Activated T-cell treated with anti-CD3 and anti-CD28 coated beads for 1 hour (primary cell): ENCODE measurements around the gene SLC25A30.
"Not testable (repeated sequence)": the region's sequence is repeated elsewhere in the genome, so short reads cannot be mapped to it uniquely, and the experiment has no call there.

Source experiments
- DNase-seq: peaks from one replicate; pipeline ENCODE4 v3.0.0-alpha.2; 2020; ENCODE audit warnings: low read depth

Gene SLC25A30

DNA sequence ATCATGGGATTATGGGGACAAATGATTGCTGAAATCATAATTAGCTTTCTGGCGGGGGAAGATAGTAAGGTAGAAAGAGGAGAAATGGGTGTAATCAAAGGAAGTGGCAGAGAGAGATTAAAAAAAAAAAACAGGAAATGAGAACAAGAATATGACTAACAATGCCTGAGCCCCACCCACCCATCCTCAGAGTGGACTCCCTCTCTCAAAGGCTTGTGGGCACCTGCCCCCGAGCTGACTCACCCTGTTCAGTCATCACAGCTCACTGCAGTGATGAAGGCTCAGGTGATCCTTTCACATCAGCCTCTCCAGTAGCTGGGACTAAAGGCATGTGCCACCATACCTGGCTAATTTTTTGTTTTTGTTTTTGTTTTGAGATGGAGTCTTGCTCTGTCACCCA is 50.8 kb downstream of the SLC25A30 start:
- DNase-seq: peak; percentile 79

- DNase-seq: no peak
Observed at GRCh38 chr13:45365558-45365885, 52.7 kb downstream of the SLC25A30 start.

GRCh38 chr13:45364876-45365557 is 53.2 kb downstream of the SLC25A30 start:
- DNase-seq: no peak

DNA sequence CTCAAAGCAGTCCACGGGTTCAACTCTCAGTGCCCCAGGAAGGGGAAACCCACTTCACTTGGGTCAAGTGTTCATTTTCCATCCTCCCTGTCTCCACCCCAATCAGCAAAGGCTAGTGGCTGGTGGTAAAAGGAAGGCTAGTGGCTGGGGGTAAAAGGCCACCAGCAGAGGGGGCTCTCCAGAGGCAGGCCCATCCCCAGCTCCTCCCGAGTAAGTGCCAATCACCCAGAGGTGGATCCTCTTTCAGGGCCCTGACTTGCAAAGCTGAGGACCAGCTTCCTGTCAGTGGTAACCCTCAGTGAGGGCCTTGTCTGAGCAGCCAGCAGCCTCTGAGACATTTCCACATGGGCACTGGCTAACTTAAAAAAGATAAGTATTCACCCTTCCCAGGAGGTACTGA is 55.2 kb downstream of the SLC25A30 start:
- no peak for DNase-seq

DNA sequence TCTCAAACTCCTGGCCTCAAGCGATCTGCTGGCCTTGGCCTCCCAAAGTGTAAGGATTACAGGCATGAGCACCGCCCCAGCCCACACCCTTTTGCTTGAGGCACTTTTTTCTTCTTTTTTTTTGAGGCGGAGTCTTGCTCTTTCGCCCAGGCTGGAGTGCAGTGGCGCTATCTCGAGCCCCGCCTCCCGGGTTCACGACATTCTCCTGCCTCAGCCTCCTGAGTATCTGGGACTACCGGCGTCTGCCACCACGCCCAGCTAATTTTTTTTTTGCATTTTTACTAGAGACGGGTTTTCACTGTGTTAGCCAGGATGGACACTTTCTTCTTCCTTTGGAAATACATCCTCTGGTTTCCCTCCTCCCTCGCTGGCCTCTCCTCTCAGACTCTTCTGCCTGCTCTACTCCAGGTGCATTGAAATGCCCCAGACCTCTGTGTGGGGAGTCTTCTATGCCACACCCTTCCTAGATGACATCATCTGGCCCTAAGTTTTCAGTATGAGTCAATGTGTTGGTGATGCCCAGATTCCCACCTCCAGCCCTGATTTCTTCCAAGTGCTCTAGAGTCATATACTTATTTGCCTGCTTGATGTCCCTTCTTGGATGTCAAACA is 56.5 kb downstream of the SLC25A30 start:
- DNase-seq: no peak

DNA sequence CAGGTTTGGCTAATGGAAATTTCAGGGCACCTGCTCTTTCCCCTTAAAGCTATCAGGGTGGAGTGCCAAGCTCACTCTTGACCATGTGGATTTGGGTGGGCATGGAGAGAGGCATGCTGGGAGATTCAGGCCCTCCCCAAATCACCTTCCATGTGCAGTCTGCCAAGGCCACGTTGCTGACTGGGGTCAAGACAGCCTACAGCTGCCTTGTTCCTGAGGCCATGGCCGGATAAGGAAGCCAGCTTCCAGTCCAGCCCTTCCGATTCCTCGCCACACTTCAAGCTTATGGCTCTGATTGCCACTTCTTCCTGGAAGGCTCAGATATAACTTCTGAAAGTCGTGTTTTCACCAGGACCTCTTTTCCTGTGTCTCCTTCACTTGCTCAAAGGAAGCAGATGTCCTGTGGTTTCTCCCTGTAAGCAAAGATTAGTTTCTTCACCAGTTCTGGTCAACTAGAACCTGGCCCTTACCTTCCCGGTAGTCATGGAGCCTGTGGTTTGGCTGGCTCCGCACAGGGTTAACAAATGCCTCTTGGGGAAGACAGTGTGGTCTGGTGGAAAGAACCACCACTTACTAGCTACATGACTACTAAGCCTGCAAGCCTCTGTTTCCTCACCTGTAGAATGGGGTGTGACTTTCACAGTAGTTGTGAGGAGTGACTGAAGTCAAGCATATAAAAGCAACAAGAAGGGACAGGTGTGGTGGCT is 61.1 kb downstream of the SLC25A30 start:
- no peak for DNase-seq

DNA sequence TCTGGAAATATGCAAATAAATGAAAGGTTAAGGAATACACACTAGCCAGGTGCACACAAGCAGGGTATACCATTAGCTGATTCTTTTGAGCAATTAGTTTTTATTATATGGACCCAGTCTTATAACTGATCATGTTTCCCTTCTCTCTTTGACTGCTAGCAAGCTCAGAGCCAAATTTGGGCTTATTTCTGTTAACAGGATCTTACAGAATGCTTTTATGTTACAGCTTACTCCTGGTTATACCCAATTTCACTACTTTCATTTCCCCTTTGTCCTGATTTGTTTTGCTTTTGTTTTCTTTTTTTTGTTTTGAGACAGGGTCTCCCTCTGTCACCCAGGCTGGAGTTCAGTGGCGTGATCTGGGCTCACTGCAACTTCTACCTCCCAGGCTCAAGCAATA is 64.3 kb downstream of the SLC25A30 start:
- no peak for DNase-seq

DNA sequence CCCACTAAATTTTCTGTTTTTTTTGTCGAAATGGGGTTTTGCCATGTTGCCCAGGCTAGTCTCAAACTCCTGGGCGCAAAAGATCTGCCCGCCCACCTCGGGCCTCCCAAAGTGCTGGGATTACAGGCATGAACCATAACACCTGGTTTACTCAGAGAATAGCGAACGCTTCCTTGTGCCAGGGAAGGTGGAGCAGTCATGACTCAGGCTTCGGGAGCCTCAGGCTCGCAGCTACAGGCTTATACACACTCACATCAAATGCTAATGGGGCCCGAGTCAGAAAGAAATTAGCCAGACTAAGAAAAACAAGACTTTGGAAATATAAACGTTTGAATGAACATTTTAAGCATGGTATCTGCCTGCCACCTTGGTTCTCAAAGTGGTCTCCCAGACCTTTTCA is 66.1 kb downstream of the SLC25A30 start:
- DNase-seq: no peak

DNA sequence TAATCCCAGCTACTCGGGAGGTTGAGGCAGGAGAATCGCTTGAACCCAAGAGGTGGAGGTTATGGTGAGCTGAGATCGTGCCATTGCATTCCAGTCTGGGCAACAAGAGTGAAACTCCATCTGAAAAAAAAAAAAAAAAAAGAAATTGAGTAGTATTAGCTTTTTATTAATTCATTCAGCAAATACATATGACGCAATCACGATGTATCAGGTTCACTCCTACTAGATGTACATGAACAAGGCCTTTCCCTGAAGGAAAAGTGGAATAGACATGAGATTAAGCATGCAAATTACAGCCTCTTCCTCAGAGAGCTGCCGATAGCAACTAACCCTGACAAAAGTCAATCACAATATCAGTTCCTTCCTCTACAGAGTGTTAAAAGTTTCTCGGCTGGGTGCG is 68.0 kb downstream of the SLC25A30 start:
- DNase-seq: no peak

DNA sequence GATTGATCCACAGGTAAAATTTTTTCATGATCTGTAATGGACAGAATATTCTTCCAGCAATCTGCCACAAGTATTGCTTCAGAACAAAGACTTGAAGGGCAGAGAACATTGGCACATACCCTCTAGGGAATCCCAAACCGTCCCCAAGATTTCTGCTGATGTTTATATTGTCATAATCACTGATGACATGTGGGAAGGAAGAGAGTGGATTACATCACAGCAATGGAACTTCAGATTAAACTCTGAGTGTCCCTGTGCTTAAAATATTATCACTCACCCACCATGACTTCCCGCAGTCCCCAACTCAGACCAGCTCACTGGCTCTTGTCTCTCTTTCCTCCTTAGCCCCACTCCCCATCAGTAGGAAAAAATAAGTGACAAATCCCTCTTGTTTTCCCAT is 68.7 kb downstream of the SLC25A30 start:
- no peak for DNase-seq

GRCh38 chr13:45344064-45344463 is 74.1 kb downstream of the SLC25A30 start:
- DNase-seq: not testable (repeated sequence)
